IPS-NIHi11 (cell line): ENCODE data around the gene MAP3K20.

ENCODE experiments used
- DNase-seq: peaks from one replicate; pipeline ENCODE4 v3.0.0; 2012; ENCODE audit warnings: mixed read lengths, low spot score

The MAP3K20 gene

DNA sequence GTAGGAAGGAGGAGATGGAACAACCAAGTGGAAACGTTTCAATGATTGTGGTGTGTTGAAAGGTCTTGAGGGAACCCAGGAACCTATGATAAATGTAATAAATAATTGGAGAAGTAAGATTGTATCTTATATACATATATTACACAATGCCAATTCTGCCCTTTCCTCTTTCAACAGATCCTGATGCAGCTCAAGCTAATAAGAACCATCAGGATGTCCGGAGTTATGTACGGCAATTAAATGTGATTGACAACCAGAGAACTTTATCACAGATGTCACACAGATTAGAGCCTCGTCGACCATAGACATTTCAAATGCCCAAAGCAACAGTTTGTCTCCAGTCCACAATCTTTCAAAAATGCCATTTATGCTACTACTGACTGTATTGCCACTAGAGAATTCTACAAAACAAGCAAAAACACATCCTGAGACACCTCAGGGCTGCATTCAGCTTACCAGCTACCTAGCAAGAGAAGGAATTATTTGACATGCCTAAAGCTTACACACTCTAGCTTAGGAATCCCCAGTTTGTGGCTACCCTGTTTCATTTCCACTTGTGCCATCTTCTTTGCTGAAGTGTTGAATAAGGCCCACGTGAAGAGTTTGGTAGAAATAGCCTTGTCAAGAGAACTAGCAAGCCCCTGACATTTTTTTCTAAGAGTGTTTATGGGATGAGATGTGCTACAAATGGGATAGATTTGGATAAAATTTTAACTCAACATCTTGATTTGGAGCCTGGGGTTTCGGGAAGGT is 24.0 kb upstream of the MAP3K20 start:
- DNase-seq: no peak

DNA sequence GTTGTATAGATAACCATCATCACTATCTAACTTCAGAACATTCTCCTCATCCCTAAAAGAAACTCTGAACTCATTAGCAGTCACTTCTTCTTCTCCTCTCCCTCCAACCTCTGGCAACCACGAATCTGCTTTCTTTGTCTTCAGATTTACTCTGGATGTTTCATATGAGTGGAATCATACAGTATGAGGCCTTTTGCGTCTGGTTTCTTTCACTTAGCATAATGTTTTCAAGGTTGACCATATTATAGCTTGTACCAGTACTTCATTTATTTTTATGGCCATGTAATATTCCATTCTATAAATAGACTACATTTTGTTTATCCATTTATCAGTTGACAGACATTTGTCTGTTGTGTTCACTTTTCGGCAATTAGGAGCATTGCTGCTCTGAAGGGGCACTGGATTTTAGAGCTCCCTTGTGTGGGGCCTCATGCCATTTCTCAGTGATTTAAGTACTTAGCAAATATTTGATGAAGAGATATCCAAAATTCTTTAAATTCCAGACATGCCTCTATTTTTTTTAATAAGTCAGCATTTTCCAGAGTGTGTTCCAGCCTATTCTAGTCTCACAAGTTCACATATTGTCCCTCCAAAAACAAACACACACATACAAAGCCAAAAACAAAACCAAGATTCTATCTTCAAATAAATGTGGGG is 22.5 kb upstream of the MAP3K20 start:
- no peak for DNase-seq

DNA sequence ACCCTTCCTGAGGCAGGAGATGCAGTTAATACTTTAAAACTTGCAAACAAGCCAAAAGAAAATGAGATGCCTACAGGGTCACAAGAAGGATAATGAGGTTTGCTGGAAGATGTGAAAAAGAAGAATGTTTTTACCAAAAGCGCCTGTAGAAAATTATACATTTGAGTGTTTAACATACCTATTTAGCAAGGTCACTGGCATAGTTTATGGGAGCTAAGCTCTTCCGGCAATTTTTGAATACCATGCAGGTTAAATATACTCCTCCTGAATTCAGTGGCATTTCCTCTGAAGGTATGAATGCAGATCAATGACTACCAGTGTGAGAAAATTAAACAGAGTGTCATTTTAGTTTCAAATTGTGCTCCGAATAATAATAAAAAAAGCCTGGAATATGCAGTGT is 21.2 kb upstream of the MAP3K20 start:
- DNase-seq: no peak

DNA sequence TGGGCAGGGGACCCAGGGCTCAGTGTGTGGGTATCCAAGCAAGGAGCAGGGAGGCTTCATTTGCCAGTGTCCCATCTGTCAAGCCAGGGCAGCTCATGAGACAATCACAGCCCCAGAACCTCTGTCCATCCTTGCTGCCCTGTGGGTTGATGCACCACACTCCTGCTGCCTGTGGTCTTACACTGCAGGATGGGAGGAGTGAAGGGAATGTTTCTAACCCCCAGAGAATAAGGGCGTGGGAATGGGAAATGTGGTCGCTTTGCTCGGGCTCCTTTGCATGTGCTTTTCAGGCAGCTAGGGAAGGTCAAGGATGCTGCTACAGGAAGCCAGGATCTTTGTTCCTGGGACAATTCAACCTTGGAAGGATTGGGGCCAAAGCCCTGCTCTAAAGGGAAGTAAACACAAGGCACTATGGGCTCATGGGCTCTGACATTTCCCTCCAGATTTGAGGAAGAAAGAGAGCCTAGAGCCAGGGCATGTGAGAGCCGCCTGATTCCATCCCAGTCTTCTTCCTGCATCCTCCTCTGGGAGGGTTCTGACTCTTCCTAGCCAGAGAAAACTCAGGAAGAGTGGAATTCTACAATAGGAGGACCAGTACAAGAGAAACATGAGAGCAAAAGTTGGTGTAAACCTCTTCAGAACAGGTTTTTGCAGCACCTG is 18.8 kb upstream of the MAP3K20 start:
- DNase-seq: no peak

DNA sequence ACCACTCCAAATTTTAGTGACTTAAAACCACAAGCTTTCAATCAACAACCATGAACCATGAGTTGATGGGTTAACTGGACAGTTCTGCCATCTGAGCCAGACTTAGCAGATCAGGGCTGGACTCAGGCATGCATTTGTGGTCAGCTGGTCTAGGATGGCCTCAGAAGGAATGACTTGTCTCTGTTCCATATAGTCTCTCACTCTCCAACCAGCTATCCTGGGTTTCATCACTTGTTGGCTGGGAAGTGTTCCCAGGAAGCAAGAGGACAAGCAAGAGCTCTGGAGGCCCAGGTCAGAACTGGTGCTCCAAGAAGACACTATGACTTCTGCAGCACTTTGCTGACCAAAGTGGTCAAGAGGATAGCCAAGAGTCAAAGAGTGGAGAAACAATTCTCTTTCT is 17.5 kb upstream of the MAP3K20 start:
- DNase-seq: no peak

DNA sequence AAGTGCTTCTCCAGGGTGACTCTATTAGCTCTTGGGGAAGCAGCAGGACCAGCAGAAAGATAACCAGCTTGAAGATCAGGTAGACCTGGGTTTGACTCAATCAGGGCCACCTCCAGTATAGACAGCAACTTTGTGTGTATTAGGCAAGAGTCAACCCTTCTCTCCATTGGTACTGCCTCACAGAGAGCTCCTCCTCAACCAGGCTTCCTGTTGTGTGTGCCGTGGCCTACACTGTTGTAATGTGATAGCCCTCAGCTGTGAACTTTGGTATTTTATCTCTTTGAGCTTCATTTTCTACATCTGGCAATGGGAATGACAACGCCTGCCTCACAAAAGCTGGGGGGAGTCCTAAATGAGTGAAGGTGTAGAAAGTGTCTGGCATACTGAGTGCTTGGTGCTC is 17.0 kb upstream of the MAP3K20 start:
- no peak for DNase-seq

DNA sequence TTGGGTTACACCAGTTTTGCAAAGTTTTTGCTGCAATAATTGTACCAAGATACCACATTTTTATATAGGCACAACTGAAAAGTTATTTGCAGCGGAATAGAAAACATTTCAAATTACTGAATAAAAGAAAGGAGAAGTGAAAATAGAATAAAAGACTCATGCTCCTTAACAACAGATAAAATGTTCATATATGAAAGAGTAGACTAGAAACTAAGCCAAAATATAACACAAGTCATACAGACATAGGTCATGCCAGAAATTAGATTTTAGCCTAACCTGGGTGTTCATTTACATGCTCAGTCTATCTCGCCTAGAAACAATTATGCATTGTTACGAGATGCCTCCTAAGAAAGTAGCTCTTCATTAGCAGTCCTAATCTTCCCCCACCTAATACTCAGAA is 16.4 kb upstream of the MAP3K20 start:
- no peak for DNase-seq

DNA sequence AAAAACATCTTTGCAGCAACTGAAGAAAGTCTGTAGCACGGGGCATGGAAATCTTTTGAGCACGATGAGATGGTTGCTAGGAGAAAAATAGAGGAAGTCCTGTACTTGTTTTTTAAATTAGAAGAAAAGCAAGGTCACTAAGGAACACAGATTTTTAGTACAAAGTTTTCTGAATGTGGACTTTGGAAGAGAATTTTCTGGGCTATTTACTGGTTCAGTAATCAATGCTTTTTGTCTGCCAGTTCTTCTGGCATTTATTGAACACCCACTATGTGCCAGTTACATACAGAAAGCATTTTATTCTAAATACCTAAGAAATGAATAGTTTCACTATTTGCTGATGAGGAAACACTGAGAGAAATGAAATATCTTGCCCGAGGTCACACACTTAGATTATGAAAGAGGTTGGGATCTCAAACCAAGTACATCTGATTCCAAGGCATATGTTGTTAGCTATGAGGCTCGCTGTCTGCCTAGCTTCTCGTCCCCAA is 15.6 kb upstream of the MAP3K20 start:
- no peak for DNase-seq

DNA sequence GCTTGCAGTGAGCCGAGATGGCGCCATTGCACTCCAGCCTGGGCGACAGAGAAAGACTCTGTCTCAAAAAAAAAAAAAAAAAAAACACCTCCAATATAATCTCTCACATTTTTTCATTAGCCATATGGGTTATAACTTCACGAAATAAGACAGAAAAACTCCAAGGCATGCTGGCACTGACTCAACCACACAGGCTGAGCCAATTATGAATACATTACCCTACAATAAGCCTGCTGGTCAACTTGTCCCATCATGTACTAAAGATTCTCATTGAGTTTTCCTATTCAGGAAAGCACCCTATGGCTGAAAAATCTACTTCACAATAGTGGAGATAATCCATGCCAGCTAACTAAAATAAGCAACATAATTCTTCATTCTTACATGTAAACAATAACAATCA is 12.8 kb upstream of the MAP3K20 start:
- no peak for DNase-seq

DNA sequence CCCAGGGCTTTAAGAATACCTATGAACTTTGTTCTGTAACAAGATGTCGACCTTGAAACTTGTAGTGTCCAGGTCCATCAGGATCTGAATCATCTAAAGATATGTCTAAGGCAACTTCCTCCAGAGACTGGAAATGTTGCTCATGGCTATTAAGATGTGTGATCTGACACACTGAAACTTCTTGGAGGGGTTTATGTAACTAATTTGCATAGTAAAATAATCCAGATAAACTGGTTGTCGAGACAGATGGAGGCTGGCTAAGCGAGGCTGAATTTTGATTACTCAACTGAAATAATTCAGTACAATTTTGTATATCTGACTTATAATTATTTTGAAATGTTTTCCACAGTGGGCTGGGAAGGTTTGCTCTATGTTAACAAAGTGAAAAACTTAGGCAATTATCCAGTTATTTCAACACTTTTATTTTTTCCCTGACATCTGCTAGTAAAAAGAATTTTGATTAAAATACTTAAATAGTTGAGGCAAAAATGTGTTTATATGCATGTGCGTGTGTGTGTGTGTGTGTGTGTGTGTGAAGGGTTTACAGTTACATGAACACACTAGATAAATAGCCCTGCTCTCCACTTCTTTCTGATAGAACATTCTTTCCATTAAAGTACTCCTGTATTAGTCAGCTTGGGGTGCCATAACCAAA is 11.4 kb upstream of the MAP3K20 start:
- no peak for DNase-seq

DNA sequence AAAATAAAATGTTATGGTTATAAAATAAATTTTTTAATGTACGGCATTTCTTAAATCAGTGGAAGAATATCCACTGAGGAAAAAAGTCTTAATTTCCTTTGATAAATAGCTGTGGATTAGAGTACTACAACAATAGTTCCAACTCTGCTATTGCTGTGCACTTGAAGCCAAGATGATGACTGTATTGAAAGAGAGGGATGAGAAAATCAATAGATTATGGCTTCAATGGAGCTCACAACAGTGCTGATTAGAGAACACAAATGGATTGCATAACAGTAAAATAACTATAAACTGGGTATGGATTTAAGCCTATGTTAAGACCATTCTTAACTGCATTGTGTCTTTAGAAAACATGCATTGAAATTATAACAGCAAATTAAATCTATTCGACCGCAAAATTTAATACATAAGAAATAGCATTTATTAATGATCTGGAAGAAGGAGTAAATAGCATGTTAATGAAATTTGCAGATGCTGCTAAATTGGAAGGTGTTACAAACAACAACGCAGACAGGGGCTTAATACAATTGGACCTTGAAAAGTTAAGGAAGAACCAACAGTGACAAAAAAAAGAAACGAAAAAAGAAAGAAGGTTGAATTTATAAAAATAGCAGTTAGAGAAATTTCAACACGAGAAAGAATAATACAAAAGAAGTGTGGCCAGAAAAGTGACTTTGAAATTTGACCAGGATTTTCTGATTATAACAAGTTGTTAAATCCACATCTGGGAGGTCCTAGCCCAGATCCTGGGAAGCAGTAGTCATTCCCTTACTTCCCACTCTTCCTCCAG is 8.6 kb upstream of the MAP3K20 start:
- DNase-seq: no peak

DNA sequence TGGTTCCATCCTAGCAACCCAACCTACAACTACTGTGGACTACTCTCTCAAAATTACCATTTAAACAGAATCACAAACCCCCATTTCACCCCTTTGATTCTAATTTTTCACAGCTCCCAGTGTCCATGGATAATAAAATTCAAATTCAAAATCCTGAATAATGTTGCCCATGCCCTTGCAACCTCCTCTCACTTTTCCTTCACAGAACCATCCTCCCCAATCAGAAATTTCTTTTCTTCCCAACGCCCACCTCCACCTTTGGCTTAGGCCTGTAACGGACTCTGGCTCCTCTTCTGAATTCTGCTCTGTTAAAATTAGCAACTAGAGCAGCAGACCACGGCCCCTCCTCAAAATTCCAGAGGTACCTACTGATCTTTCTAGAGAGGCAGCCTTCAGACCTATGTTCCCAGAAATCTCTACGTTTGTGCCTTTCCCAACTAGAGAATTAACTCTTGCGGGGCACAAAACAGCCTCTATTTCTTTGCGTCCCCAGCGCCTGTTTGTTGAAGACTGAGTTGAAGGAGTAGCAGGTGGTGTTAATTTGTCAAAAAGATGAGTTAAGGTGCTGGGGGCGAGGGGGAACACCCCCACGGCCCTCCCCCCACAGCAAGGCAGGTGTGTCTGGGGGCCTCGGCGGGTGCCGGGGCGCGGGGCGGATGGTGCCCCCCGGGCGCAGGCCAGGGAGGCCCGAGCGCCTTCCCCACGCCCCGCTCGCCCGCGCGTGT is 428 bp upstream of the MAP3K20 start:
- peak; percentile 9 for DNase-seq

DNA sequence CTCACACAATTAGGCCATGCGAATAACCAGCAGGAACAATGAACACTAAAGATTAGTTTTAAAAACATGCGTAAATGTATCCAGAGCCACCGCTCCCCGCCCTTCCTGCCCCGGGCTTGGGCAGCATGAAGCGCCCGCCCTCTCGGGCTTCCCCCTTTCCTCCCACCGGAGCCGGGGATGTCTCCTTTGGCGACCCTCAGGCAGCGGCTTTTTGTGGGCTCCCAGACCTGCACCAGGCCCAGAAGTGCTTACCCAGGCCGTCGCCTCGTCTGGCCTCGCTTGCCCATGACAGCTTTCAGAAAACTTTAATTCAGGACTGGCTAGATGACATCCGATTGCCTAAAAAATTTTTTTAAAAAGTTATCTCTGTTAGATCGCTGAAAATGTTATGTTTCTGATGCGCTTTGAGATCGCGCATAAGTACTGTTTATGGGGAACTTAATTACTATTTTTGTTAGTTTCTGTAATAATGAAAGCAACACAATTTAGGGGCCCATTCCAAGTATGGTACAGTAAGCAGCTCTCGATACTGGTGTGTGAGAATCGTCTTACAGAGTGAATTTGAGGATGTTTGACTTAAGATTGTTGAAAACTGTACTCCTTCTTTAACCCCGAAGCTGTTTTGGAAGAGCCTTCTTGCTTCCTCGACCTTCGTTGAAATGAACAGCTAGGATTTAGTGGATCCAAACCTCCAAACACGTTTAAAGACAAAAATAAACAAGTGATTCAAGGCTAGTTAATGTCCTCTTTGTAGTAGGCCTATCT is 1.1 kb downstream of the MAP3K20 start:
- DNase-seq: peak; percentile 58

DNA sequence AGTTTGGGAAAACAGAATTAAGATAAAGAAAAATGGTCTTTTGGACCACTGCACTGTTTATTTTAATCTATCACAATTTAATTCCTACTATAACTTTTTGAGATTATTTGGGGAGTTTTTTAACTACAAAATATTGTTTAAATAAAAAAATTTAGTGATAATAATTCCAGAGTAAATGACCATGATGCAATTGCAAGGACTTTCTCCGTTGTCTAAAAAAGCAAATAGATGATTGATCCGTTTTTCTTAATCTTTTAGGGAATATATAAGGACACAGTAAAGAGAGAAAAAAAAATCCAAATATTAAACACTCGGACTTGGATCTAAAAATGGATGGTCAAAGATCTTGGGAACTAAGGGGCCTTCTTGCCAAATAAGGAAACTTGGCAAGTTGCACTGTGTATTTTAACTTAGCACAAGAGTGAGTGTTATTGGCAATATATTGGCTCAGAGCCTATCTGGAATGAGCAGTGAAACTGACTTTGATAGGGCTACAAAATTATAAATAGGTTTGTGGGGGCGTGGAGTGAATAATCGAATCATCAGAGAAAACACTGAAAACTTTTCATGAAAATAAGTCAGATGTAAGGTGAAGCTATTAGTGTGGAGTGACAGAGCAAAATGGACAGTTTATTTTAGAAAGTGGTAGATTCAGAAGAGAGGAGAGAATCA is 2.0 kb downstream of the MAP3K20 start:
- DNase-seq: no peak

DNA sequence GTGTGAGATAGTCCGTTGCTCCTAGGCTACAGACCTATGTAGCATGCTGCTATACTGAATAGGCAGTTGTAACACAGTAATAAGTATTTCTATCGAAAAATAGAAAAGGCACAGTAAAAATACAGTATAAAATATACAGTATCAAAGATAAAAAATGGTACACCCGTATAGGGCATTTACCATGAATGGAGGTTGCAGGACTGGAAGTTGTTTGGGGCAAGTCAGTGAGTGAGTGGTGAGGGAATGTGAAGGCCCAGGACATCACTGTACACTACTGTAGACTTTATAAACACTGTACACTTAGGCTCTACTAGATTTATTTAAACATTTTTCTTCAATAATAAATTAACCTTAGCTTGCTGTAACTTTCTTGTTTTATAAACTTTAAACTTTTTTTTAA is 3.5 kb downstream of the MAP3K20 start:
- DNase-seq: no peak

DNA sequence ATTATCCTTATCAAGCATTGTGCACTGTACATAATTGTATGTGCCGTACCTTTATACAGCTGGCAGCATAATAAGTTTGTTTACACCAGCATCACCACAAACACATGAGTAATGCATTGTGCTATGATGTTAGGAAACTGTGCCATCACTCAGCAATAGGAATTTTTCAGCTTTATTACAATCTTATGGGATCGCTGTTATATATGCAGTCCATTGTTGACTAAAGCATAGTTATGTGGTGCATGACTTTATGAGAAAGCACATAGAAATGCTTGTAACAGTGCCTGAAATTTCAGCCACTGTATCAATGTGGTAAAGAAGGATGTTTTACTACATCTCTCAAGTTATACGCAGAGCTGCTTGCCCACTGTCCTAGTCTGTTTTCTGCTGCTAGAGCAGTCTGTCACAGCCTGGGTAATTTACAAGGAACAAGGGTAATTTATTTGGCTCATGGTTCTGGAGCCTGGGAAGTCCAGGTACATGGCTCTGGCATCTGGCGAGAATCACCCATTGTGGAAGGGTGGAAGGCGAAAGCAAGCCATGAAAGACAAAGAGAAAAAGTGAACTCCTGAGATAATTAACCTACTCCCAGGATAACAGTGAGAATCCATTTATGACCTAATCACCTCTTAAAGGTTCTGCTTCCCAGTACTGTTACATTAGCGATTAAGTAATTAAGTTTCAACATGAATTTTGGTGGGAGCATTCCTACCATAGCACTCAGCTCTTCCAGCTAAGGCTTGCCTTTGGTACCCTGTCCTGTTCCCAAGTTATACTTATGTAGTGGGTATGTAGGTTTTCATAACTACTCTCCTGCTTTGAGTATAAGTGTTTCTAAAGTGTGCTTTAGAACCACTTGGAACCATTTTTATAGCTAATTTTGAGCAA is 4.6 kb downstream of the MAP3K20 start:
- DNase-seq: no peak

DNA sequence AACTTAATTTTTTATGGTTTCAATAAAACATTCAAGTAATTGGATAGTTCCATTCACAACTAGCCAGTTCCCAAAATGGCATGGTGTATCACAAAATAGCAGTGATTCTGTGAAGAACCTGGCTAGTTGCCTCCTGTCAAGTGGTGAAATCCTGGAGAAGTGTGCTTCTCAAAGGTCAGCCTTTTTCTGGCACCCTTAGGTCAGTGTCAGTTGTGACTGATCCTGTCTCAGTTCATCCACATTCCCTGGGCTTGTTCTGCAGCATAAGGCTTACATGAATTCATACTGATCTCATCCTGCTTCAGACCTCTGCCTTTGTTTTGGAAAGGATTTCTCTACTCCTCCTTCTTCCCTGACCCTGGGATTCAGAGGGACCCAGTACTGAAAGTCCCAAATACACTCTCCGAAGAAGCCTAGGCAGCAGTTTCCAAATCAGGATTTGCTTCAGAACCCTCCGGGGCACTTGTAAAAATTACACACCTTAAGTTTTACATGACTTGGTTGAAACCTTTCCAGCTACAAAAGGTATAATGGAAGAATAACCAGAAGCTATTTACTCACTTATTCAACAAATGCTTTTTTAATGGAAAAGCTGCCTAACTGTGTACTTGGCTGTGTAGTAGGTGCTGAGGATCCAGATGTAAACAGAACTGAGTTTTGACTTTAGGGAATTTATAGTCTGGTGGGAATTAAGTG is 11.0 kb downstream of the MAP3K20 start:
- DNase-seq: no peak

DNA sequence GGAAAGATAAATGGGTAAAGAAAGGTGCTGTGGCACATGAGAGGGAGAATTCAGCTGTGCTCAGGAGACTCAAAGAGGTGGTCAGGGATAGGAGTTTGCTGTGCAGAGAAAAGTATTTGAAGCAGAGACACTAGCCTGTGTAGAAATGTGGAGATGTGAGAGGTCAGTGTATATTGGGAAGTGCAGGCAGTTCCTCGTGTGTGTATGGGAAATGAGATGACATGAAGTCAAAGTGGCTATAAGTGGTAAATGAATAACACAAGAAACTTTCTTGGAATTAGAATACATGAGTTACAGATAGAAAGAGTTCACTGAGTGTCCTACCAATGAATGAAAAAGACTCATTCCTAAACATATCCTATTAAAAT is 11.6 kb downstream of the MAP3K20 start:
- no peak for DNase-seq
